ENCODE measurements around the gene GPC6.

GRCh38 chr13:94199135-94199534 is 972.5 kb downstream of the GPC6 start:
- TF ChIP-seq CTCF (IDR thresholded peaks at IDR 0.05; ENCODE audit: low read depth, low read length) (no peak), EZH2phosphoT487 (IDR thresholded peaks at IDR 0.05; ENCODE audit: low read depth) (no peak)
